ELR (cell line): ENCODE data around the gene TSHZ2.

Experiments used
- DNase-seq: peaks from one replicate; pipeline ENCODE4 v3.0.0-alpha.2; 2015; ENCODE audit warnings: low read depth

TSHZ2 gene

DNA sequence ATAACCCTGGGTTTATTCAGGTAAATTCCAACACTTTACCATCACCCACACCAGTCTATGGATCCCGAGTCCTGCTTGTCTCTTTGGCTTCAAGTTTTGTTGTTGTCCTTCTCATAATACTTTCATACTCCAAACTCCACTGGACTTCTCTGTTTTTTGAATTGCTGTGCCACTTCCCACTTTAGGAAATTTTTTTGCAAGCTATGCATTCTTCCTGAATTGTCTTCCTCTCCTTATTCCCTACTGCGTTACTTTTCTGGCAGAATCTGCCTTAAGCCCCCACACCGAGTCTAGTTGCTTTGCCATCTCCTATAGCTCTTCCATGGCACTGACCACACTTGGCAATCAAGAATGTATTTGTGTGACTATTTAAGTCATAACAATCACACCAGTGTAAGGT is 96.1 kb downstream of the TSHZ2 start:
- no peak for DNase-seq

DNA sequence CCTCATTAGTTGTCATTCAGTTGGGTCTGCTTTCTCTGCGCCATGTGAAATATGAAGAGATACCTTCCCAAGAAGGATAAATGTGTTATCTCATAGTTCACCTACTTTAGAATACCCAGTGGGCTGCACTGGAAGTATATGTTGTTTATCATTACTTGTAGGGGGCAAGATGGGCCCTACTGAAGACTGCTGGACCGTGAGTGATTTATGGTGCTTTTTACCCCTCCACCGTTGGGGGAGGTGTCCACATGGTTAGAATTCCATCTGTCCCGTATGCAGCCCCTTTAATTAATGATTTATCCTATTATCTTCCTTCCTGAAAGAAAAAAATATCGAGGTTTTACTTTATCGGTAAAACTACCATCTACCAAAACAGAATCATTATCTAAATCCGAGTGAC is 97.0 kb downstream of the TSHZ2 start:
- DNase-seq = no peak

DNA sequence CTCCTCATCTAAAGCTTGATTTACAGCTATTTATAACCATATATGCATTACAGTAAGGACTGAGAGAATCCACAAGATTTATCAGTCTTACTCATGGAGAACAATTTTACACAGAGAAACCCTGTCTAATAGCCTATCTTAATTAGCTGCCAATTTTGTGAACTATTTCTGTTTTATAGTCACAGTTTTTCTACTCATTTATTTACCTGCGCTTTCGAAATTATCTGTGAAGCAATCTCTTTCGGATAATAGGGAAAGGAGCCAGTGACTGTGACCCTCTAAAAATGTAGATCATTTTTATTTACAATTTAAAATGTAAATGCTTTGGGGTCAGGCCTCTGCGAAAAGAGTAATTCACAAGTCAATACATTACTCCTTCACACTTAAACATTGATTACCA is 98.1 kb downstream of the TSHZ2 start:
- no peak for DNase-seq

DNA sequence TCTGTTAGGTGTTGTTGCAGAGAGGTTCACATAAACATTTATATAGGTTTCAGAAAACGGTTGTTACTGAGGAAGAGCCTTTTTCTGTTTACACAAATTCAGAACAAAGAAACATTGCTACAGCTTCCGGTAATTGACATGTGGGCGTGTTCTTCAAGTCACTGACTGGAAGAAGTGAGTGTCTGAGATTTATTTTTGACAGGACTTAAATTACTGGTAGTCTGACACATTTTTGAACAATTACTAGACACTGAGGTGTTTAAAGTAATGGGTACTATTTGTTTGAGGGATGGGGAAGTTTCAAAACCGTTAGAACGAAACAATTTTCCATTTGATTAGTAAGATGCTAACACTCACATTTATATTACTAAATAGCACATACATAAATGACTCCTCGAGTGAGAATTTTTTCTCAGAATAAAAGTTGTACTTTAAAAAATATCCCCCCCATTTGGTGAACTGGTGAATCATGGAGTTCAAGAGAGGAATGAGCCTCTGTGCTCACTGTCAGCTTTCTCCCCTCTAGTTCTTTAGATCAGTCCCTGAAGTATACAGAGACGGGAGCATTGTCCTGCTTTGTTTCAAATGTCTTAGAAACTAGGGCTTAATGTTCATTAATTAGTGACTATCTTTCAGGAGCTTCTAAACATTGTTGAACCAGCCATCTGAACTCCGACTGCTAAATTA is 98.7 kb downstream of the TSHZ2 start:
- DNase-seq = no peak

DNA sequence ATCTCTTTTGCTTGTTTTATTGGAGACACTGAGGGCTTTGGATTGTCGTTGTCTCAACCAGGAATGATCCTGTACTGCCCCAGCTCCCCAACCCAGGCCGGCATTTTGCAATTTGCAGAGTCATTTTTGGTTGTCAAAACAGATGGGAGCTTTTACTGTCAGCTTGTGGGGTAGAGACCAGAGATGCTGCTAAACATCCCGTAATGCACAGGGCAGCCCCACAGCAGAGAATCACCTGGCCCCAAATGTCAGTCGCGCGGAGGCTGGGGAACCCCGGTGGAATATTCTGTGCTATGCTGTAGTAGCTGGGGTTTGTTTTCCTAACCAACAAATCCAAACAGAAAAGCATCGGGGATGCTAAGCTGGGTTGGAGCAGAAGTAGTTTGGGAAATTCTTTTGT is 99.7 kb downstream of the TSHZ2 start:
- no peak for DNase-seq

DNA sequence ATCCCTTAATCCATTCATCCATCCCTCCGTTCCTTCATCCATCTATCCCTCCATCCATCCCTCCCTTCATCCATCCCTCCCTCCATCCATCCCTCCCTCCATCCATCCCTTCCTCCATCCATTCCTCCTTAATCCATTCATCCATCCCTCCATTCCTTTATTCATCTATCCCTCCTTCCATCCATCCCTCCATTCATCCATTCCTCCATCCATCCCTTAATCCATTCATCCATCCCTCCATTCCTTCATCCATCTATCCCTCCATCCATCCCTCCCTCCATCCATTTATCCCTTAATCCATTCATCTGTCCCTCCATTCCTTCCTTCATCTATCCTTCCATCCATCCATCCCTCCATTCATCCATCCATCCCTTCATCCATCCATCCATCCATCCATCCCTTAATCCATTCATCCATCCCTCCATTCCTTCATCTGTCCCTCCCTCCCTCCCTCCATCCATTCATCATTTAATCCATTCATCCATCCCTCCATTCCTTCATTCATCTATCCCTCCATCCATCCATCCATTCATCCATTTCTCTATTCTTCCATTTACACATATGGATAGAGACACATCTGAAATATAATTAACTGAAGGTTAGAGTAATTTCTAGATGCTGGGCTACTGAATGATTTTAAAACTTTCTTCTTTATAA is 100.9 kb downstream of the TSHZ2 start:
- DNase-seq = no peak

DNA sequence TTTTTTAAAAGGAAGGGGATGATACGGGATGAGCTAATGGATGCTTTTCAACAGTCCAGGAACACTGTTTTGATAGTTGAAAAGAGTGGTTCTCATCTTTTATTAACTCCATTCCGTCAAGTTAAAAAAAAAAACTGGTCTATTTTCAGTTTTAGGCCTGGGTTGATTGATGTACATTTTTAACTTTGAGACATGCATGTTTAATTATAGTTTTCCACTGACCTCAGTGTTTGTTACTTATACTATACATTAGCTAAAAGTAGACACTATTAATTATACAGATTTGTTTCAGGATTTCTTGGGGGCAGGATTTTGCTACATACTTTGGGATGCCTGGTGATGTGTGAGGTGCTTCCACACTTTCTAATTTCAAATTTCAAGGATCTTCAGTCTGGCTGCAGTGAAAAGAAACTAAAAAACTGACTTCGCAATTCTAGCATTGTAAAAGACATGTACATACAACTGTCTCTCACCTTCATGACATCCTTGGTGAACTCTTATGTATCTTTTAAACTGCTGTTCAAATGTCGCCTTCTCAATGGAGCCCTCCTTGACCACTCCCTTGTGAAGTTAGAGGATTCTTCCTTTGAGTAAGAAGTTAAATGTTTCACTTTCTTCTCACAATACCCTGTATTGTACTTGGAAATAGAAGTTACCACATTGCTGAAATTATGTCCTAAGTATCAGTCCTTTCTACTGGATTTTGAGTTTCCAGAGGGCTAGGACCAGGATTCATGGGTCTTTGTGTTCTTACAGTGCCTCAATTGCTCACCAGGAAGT is 101.7 kb downstream of the TSHZ2 start:
- DNase-seq = no peak

DNA sequence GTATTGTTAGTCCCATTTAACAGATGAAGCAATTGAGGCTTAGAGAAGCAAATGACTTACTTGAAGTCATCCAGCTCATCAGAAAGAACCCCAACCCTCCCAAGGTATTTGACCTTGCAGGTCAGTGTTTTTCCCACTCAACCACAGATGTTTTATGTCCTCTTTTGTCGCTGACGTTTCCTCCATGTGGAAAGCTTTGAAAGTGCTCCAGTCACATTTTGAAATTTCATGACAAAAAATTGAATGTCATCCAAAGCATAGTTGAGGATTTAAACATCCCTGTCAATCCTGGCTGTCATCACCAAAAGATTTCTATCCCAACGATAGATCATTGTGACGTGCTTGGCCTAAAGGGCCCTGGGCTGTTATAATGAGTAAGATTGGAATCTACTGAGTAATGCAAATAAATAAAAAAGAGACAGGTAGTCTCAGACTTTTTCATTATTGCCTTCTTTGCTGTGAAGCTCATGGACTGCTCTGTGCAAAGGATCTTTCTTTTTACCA is 102.7 kb downstream of the TSHZ2 start:
- no peak for DNase-seq

DNA sequence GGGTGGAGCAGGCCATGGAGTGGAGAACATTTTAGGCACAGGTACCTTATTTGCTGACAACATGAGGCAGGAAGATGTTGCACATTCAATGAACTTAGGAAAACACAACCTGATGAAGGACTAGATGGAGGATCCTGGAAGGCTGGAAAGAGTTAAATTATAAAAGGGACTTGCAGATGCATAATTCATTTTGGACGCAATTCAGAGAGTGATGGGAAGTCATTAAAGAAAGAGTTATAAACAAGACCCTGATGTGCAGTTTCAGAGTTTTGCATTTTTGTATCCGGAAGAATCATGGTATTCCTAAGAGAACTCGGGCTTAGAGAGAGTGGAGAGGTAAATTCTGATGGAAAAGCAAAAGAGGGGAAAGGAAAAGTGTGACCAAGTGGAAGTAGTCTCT is 104.5 kb downstream of the TSHZ2 start:
- DNase-seq = no peak

DNA sequence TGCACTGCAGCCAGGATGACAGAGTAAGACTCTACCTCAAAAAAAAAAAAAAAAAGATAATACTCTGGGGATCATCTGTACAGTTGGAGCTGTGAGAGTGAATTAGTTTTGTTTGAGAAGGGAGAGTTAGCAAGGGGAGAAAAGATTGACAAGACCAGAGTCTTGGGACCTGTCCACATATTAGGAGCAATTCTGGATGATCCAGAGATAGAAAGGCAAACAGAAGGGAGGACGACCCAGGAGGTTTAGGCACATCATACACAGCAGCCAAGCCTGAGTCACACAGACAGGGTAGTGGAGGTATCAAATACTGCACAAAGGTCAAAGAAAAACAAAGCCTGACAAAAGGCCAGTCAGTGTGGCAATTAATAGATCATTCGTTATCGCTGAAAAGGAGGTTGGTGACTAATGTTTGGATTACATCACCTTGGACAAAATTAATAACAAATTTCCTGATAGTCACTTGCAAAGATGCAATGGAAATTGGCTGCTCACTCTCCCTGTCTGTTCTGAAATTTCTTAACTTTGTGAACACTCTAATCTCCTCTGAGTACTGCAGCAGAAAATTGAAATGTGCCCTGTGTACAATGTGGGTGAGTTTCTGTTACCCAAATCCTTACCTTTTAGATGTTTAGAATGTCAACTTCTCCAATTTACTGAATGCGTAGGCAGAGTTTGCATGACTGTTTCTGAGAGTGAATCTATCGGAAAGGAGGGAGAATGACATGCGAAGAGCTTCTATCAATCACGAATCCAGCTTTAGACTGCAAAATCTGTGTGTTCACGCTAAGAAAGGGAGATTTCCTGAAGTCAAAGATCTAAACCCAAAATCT is 105.4 kb downstream of the TSHZ2 start:
- DNase-seq = no peak

DNA sequence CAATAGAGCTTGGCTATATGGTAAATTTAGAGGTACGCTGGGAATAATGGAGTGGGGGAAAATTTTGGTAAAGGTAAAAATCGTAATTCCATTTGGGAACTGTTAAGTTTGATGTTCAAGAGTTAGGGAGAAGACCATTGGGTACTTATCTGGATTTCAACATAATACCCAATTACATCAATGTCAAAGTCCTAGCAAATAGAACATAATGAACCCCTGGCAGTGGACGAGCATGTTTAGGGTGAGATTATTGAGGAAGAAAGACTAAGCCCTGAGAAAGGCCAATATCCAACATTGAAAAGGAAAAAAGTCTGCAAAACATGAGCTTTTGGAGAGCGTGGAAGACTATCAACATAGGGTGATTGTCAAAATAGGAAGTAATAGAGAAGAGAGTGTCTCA is 106.6 kb downstream of the TSHZ2 start:
- no peak for DNase-seq

DNA sequence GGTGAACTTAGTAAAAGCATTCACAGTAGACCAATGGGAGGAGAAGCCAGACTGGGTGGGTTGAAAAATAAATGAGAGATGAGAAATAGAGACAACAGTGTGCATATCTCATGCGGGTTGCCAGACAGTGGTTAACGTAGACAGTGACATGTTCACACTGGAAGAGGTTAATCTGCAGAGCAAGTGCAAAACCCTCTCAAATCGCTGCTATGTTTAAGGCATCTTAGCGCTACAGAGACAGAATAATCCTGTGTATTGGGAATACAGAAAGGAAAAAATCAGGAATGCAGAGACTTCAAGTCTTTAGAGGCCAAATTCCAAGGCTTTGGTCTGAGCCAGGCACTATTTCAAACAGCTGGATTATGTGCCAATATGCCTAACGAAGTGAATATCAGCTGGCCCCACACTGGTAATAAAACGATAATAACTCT is 107.1 kb downstream of the TSHZ2 start:
- no peak for DNase-seq

DNA sequence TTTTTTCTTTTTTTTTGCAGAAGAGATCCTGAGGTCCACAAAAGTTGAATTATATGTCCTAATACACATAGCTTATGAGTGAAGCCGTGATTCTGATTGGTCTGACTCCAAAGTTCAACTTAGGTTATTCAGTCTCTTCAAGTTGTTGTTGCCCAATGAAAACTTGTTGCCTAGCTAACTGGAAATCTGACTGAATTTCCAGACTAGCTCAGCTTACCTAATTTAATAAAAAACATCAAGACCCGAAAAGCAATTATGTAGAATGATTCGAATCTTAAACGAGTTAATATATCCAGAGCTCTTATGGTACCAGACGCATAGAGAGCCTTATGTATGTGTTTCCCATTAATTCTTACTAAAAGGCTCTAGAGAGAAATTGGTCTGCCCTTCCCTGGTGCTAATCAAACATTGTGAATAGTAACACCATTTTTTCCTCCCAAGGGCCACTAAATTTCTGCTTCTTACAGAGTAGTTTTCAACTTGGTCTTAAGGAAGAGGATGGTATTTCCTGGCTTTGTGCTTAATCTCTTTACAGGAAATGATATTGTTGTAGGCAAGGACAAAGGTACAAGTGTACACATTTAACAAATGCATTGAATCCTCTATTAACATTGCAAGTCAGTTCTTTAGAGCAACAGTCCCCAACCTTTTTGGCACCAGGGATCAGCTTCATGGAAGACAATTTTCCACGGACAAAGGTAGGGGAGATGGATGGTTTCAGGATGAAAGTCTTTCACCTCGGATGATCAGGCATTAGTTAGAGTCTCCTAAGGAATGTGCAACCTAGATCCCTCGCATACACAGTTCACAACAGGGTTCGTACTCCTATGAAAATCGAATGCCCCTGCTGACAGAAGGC is 107.9 kb downstream of the TSHZ2 start:
- no peak for DNase-seq

DNA sequence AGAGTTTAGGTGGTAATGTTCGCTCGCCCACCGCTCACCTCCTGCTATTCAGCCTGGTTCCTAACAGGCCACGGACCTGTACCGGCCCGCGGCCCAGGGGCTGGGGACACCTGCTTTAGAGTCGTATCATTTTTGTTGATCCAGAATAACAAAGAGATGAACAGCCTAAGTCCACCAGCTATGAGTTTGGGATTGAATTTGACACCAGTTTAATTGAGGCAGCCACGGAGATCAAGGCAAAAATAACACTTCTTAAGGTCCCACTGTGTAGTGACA is 108.5 kb downstream of the TSHZ2 start:
- DNase-seq = no peak

DNA sequence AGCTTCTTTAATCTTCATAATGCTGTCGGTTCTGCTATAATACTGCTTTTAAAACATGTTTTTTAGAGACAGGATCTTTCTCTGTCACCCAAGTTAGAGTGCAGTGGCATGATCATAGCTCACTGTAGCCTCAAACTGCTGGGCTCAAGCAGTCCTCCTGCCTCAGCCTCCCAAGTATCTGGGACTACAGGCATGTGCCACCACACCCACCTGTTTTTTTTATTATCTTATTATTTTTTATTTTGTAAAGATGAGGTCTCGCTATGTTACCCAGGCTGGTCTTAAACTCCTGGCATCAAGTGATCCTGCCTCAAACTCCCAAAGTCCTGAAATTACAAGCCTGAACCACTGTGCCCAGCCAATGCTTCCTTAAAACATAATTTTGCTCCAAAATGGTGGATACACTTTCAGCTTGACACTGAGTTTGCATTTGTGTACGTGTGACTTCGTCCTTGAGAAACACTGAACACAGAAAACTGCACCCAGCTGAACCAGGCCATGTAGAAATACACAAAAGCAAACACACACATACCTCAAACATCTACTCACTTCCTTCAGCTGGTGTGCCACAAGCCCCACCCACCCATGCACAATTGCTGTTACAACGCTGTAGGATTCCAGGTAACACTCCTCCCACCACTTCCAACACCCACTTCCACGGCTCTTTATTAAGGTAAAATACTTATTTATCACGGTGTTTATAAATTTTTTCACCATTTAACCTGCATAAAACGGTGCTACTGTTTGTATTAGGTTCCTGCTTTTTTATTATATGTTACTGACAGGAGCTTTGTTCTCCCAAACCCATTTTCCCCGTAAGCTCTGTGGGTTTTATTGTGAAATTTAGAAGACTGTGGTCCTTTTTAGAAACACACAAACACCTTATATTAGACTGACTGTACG is 109.1 kb downstream of the TSHZ2 start:
- no peak for DNase-seq

DNA sequence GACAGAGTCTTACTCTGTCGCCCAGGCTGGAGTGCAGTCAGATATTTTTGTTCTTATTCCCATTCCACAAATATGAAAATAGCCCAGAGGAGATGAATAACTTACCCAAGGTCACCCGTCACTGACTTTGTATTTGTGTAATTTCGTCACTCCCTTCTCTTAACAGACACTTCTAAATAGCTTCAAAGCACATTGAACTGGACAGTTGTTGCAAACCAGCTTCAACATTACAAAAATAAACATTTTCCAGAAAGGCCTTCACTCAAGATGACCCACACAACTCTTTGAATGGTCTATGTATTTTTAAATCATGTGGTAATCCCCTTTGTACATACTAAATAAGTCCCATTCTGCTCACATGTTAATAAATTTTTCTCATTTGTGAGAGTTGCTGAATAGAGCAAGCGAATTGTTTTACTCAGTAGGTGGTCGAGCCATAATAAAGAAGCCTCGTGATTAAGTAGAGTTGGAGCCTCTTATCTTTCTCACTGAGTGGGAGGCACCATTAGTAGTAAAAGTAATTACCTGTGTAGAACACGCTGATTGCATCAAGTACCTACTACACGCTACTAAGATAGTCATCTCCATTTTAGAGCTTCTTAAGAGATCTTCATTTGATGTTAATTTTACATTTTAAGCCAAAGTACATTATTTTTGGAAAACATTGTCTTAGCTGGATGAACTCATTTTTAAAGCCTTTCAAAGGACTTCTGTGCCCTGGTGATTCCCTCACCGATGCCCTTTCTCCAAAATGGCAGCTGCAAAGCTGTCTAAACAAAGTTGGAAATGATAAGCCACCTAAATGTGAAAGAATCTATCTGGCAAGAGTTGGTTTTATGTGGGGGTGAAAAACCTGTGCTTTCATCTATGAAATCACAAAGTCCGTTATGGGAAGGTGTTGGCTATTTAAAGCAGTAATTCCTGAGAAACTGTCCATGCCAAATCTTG is 110.0 kb downstream of the TSHZ2 start:
- DNase-seq = no peak

DNA sequence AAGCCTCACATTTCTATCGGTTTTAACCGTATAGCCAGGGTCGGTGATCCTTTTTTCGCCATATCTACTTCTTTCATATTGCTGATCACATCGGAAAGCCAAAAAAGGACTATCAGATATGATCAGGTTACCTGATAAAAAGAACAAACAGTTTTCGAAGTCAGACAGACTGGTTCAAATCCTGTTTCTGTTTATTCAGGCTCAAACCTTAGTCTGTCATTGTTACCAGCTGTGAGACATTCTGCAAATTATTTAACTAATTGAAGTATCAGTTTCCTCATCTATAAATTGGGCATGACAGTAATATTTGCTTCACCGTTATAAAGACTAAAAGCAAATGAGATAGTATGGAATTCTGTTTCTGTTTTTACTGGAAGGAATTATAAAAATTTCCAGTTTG is 111.3 kb downstream of the TSHZ2 start:
- DNase-seq = no peak

DNA sequence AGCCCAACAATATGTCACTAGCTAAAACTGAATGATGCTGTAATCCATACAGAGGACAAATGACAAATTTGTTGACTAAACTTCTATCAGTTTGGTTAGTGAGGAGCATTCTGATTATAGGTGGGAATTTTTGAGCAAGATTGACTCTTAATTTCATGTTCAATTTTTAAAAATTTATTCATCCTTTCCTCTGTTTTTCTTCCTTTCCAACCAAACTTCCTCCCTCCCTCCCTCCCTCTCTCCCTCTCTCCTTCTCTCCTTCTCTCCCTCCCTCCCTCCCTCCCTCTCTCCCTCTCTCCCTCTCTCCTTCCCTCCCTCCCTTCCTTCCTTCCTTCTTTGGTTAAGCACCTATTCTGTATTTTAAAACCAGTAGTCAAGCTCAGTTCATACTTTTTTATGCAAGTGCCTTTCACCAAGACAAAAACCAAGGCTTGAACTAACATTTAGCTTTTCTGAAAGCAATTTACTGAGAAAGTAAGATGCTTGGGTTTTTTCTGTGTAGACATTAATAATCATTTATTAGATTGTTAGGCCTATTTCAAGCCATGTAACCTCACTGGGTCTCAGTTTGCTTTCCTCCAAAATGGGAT is 112.3 kb downstream of the TSHZ2 start:
- DNase-seq = no peak

DNA sequence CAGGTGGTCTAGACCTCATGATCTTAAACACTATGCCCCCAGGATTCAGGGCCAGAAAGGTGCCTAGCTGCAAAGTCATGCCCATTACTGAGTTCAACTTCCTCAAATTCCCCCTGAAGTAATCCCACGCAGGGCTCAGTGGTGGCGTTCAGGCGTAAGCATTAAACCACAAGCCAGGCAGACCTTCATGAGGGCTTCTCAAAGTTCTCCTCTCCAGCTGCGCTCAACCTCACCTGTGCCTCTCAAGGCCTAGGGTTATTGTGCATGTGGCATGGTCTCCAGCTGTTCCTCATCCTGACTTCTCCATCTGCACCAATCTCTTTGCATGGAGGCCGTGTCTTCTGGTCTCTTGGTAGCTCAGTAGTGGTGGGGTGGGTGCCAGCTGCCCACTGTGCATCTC is 113.6 kb downstream of the TSHZ2 start:
- no peak for DNase-seq
